SK-N-DZ (cell line): ENCODE results near the gene AP3S2. TPM values are rescaled to one million over a fixed set of nuclear protein-coding genes. Genes with fewer than 3 reads are reported as not detected.
A peak's percentile ranks its signal among the peaks of the same experiment; 100 is the strongest.
"Not testable (repeated sequence)": the region's sequence is repeated elsewhere in the genome, so short reads cannot be mapped to it uniquely, and the experiment has no call there.

Experiments used
- DNase-seq: peaks from one replicate; pipeline ENCODE4 v3.0.0-alpha.2; 2015; ENCODE audit warnings: low spot score
- polyA plus RNA-seq, 2 experiments: library from polyadenylated mRNA; depleted of rRNA; stranded (reverse); fragments of >200 nt; gene quantifications; 2 replicates each; pipeline ENCODE4 v1.2.3, GENCODE V29; 2014

The AP3S2 gene
- 55.2 and 81.1 TPM in 2 replicates for polyA plus RNA-seq (2014; cell fraction: cytosol; rRNA removed)
- 18.2 and 23.1 TPM in 2 replicates for polyA plus RNA-seq (2014; cell fraction: nucleus; rRNA removed)

GRCh38 chr15:89893696-89894447, at the start of gene AP3S2:
Gene AP3S2 (minus strand): TSS chr15:89893994. CDS start chr15:89893949, 45 bp downstream.
- peak; percentile 95 for DNase-seq

- no peak for DNase-seq
Measured at GRCh38 chr15:89939910-89940309, 46.1 kb upstream of the AP3S2 start.

GRCh38 chr15:89939377-89939776, 45.6 kb upstream of the AP3S2 start:
- DNase-seq: not testable (repeated sequence)

- DNase-seq: no peak
Measured at GRCh38 chr15:89937365-89938350, 43.9 kb upstream of the AP3S2 start.

DNA sequence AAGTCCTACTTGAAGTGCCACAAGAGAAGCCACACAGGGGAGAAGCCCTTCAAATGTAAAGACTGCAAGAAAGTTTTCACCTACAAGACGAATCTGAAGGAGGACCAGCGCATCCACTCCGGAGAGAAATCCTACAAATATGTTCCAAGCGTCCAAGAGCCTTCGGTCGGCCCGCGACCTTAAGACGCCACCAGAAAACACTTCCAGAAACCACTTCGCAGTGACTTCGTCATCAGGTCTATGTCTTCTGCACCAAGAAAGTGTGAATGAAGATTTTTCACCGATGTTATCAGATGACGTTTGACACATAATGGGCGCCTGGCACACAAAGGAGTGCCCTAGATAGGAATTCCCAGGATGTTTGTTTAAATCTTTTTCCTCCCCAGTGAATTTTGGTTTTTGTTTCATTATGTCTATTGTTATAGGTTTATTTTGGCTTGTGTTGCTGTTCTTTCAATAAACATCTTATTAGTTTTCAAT, 43.0 kb upstream of the AP3S2 start:
- DNase-seq: no peak

DNA sequence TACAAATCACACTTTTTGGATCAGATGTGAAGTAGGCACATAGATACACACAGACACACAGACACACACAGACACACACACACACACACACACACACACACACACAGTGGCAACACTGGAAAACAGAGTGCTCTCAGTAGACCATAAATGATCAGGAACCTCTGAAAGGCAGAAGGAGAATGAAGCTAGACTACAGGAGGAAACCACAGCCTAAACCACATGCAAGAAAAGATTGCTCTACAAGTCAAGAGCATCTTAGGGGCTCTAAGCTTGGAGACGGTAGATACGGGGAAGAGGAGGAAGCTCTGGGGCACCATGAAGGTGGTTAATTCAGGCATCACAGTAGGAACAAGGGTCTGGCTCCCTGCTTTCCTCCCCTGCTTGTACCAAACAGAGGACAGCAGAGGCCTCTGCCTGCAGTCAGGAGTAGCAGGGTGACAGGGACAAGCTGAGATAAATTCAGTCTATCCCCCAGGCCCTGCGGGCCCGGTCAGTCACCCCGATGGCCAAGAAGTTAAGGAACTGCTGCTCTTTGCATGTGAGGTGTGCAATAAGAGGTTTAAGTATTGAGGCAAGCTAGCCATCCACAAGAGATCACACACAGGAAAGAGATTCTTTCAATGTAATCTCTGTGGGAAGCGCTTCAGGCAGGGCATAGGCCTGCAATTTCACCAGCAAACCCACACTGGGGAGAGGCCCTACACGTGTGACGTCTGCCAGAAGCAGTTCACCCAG, 42.4 kb upstream of the AP3S2 start:
- DNase-seq: no peak

DNA sequence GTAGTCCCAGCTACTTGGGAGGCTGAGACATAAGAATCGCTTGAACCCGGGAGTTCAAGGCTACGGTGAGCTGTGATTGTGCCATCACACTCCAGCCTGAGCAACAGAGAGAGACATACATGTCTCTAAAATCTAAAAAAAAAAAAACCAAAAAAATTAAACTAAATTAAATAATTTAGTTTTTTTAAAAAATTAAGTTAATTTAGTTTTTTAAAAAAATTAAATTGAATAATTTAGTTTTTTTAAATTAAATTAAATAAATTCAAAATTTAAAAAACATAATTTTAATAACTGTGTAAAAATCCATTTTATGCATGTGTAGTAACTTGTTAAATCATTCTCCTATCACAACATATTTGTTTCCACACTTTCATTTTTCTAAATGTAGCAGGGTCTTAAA, 39.1 kb upstream of the AP3S2 start:
- no peak for DNase-seq

DNA sequence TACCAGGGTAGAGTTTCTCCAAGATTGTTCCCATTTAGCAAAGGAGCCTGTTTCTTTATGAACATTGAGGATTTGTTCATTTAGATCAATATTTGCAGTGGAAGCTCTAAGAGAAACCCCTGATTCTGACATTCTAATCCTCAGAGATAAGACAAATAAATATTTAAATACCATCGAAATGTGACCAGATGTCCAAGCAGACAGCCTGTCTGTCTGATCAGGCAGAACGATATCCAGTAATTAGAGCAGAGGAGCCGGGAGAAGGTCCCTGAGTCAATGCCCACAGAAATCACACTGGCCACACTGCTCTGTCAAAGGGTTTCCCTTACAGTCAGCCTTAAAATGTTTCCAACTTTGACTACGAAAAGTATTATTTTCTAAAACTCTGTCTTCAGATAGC, 34.6 kb upstream of the AP3S2 start:
- DNase-seq: peak; percentile 23

- no peak for DNase-seq
Measured at GRCh38 chr15:89926158-89926557, 32.4 kb upstream of the AP3S2 start.

- no peak for DNase-seq
Measured at GRCh38 chr15:89917442-89918101, 23.8 kb upstream of the AP3S2 start.

DNA sequence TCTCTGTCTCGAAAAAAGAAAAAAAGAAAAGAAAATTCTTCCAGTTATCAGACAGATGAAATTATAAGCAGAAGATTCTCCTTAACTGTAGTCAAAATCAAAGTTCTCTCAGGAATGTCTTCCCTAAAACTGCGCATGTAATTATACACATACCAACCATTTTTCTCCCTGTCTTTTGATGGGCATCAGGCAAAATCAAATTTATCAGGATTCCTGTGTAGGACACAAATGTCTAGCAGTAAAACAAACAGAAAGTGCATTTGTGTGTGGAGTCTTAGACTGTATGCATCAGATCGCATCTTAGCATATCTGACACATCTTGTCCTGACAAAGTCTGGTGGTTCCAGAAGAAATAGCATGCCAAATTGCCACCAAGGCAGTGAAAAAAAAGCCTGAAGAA, 22.9 kb upstream of the AP3S2 start:
- no peak for DNase-seq

DNA sequence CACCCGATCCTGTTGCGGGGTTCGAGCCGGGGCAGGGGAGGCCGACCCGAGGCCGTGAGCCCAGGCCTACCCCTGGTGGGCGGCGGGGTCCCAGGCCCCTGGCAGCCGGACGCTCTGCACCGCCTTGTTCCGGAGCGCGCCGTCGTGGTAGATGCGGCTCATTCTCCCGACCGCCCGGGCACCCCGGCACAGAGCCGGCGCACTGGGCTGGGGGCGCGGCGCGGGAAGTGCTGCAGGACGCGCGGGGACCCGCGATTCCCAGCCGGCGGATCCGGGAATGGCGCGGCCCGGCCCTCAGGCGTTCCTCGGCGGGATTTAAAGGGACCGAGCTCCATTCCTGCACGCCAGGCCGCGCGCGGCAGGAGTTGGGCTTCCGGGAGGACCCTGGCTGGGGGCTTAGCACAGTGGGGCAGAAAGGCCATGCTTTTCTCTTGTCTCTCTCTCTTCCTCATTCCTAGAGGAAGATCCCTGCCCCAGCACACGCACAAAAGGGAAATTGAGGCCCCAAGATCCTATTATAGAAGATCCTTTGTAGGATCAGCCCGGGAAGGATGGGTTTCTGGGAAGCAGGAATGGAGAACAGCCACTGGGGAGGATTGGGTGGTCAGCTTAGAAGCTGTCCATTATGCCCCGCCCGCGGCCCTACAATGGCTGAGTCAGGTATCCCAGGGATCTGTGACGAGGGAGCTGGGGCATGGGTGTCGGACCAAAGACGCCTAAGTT, 19.0 kb upstream of the AP3S2 start, which contains the start of gene ARPIN:
Gene ARPIN, minus strand, starts transcription at position 279 of the 723 bp plus-strand sequence. Its CDS starts 117 bp downstream, at position 162.
- peak; percentile 69 for DNase-seq

GRCh38 chr15:89912145-89912673, 18.4 kb upstream of the AP3S2 start:
- DNase-seq: peak; percentile 59

GRCh38 chr15:89910891-89911626, 17.3 kb upstream of the AP3S2 start:
- no peak for DNase-seq

DNA sequence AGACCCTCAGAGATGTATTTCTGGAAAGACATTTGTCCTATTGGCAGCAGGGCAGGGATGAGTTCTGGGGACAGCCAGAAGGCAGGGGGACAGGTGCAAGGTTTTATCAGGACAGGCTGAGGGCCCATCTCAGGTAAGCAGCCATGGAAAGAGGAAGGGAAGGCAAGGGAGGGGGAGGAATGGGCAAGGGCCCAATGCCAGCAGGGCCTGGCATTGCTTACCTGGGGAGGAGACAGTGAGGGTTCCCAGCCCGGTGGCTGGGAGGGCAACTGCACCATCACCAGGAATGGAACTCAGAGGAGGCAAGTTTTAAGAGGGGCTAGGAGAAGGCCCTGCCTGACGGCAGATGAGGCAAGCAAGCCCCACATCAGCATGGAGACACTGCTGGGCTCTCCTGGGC, 15.8 kb upstream of the AP3S2 start:
- DNase-seq: no peak

- DNase-seq: no peak
Measured at GRCh38 chr15:89908226-89908625, 14.4 kb upstream of the AP3S2 start.

- no peak for DNase-seq
Measured at GRCh38 chr15:89907289-89907688, 13.5 kb upstream of the AP3S2 start.

- no peak for DNase-seq
Measured at GRCh38 chr15:89905846-89906378, 12.1 kb upstream of the AP3S2 start.

- DNase-seq: no peak
Measured at GRCh38 chr15:89904519-89904918, 10.7 kb upstream of the AP3S2 start.
